Measurements from ENCODE around the gene TPSG1. TPM values are rescaled to one million over a fixed set of nuclear protein-coding genes. Genes with fewer than 3 reads are reported as not detected.
"Not testable (repeated sequence)": the region's sequence is repeated elsewhere in the genome, so short reads cannot be mapped to it uniquely, and the experiment has no call there.

The TPSG1 gene
- total and polyA plus RNA-seq, 8 donors, result 0.10 to 22.9 (median 1.2) TPM; not detected in 5

DNA sequence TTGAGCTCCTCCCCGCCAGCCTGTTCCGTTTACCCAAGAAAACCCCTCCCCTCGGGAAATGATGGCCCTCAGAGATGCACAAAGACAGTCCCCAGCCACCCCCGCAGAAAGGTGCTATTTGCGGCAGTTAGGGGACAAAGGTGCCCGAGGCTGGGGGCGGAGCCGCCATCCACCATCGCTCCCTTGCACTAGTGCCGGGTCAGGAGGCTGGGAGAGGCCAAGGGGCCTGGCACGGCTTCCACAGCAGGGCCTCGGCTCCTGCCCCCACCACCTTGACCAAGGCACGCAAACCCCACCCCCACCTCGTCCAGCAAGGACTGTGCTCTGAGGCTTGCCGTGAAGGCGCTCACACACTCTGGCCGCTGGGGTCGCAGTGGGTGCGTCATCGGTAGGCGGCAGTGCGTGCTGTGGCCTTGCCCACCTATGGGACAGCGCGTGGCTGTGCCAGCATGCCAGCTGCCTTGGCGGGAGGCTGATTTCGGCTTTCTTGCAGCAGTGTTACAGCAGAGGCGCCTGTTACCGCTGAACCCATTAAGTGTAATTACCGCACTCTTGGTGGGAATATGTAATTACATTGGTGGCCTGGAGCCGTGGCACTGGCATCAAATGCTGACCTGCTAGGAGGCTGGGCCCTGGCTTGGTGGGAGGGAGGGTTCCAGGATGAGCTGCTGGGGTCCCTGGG, 31.8 kb downstream of the TPSG1 start:
- H3K36me3 ChIP-seq, result peaks cover 0 to 12% (median 0%) of the 10 kb centered on the region in 4 donors
- H3K4me1 ChIP-seq, result peaks cover 8 to 39% (median 23%) of the 10 kb centered on the region in 4 donors
- H3K27me3 ChIP-seq, result peaks cover 0 to 30% (median 9%) of the 10 kb centered on the region in 3 donors
- peak in 1 of 2 donors; percentile 50 for DNase-seq
- intact Hi-C loops (cut with DNase I; ENCODE audit: low total_unique reads), result no loop called here
- no peak overlapping the region for H3K4me3 ChIP-seq
- TF ChIP-seq CTCF (IDR thresholded peaks at IDR 0.05) (no peak), POLR2A (IDR thresholded peaks at IDR 0.05) (no peak), POLR2AphosphoS5 (IDR thresholded peaks at IDR 0.05) (peak in 2 of 3 donors; percentile 16 to 64), EP300 (IDR thresholded peaks at IDR 0.05) (peak; percentile 15)
- WGBS, 5 donors, result 64 to 77% (median 70%) methylated on average over 17 to 30 of the region's 30 CpGs
- H3K27ac ChIP-seq, result peak overlapping the region in 3 of 5 donors; percentile 57 to 83 (median 64)
- H3K9me3 ChIP-seq, result no peaks in the 10 kb centered on the region

- TF ChIP-seq POLR2A (IDR thresholded peaks at IDR 0.05) (no peak), EP300 (IDR thresholded peaks at IDR 0.05) (no peak), POLR2AphosphoS5 (IDR thresholded peaks at IDR 0.05) (no peak), CTCF (IDR thresholded peaks at IDR 0.05) (no peak)
- Histone ChIP-seq H3K4me3 (no peak overlapping the region), H3K4me1 (peaks cover 8 to 39% (median 23%) of the 10 kb centered on the region in 4 donors), H3K9me3 (no peaks in the 10 kb centered on the region), H3K27me3 (peaks cover 0 to 31% (median 9%) of the 10 kb centered on the region in 3 donors), H3K36me3 (peaks cover 0 to 8% (median 0%) of the 10 kb centered on the region in 4 donors), H3K27ac (peak overlapping the region in 4 of 5 donors; percentile 5 to 83 (median 60))
- no peak for DNase-seq
- intact Hi-C loops (cut with DNase I; ENCODE audit: low total_unique reads), result no loop called here
- WGBS, 5 donors, result 63 to 77% (median 75%) methylated on average over 7 to 9 of the region's 9 CpGs
These were observed 32.5 kb downstream of the TPSG1 start for GRCh38 chr16:1192384-1193073.

DNA sequence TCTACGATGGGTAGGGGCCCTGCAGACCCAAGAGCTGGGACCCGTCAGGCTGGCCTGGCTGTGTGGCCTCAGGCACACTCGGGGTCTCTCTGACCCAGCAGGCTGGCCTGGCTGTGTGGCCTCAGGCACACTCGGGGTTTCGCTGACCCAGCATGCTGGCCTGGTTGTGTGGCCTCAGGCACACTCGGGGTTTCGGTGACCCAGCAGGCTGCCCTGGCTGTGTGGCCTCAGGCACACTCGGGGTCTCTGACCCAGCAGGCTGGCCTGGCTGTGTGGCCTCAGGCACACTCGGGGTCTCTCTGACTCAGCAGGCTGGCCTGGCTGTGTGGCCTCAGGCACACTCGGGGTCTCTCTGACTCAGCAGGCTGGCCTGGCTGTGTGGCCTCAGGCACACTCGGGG, 34.3 kb downstream of the TPSG1 start:
- H3K36me3 ChIP-seq, result peaks cover 0 to 11% (median 0%) of the 10 kb centered on the region in 4 donors
- H3K4me1 ChIP-seq, result peaks cover 8 to 37% (median 22%) of the 10 kb centered on the region in 4 donors
- H3K27me3 ChIP-seq, result peaks cover 0 to 26% (median 9%) of the 10 kb centered on the region in 3 donors
- 77 to 92% (median 87%) methylated on average over 5 to 11 of the region's 11 CpGs; no CpG with 5 or more reads in 1 of the 5 donors for WGBS, 5 donors
- intact Hi-C loops (cut with DNase I; ENCODE audit: low total_unique reads); H3K4me3 ChIP-seq; H3K9me3 ChIP-seq; DNase-seq: not testable (repeated sequence)
- peak overlapping the region in 1 of 5 donors; percentile 83 for H3K27ac ChIP-seq

GRCh38 chr16:1189455-1189854, 35.6 kb downstream of the TPSG1 start:
- DNase-seq, result no peak
- TF ChIP-seq CTCF (IDR thresholded peaks at IDR 0.05) (no peak), EP300 (IDR thresholded peaks at IDR 0.05) (no peak), POLR2AphosphoS5 (IDR thresholded peaks at IDR 0.05) (no peak), POLR2A (IDR thresholded peaks at IDR 0.05) (no peak)
- intact Hi-C loops (cut with DNase I; ENCODE audit: low total_unique reads), result no loop called here
- peaks cover 0 to 11% (median 0%) of the 10 kb centered on the region in 4 donors for H3K36me3 ChIP-seq
- 60 to 75% (median 72%) methylated on average over 7 of the region's 7 CpGs for WGBS, 5 donors
- peak overlapping the region in 1 of 5 donors; percentile 22 for H3K27ac ChIP-seq
- peaks cover under 1 to 29% (median 16%) of the 10 kb centered on the region in 4 donors for H3K4me1 ChIP-seq
- H3K4me3 ChIP-seq, result no peak overlapping the region
- no peaks in the 10 kb centered on the region for H3K9me3 ChIP-seq
- H3K27me3 ChIP-seq, result peaks cover 0 to 13% (median 5%) of the 10 kb centered on the region in 3 donors

Data from stomach (tissue), 9 donors.